GM18870 (cell line): ENCODE measurements around the gene SCAF1.

ENCODE experiments used
- ATAC-seq: cut with Tn5 transposase; IDR thresholded peaks from one replicate; pipeline ENCODE4 v1.9.1; 2021; ENCODE audit warnings: moderate library complexity; ENCODE audit not compliant: unreplicated experiment

Gene SCAF1

GRCh38 chr19:49704888-49705642, 63.1 kb downstream of the SCAF1 start:
- no peak for ATAC-seq

- ATAC-seq, result no peak
These were observed 63.9 kb downstream of the SCAF1 start for GRCh38 chr19:49705919-49706318.
